Ureter (tissue), 1 donor: ENCODE results near the gene PCDHGA9. TPM values are rescaled to one million over a fixed set of nuclear protein-coding genes. Genes with fewer than 3 reads are reported as not detected.

Experiments
- total RNA-seq: library from RNA; stranded (reverse); gene quantifications from one replicate; pipeline ENCODE4 v1.2.4, GENCODE V29; 2023
- donor health status: DM: yes; HTN: yes; CAD: no.

Gene PCDHGA9
- total RNA-seq, 1 donor from 2014 or later, result 8.9 TPM

Other genes starting within 250 kb of the PCDHGA9 start
- 2.4 TPM for gene PCDHB7, start 230.1 kb upstream of the PCDHGA9 start, total RNA-seq
- 1.7 TPM for gene PCDHB8, start 225.0 kb upstream of the PCDHGA9 start, total RNA-seq
- gene PCDHB16, start 220.4 kb upstream of the PCDHGA9 start, total RNA-seq, result 3.4 TPM
- 1.9 TPM for gene PCDHB9, start 215.6 kb upstream of the PCDHGA9 start, total RNA-seq
- 2.5 TPM for gene PCDHB10, start 210.4 kb upstream of the PCDHGA9 start, total RNA-seq
- 2.1 TPM for gene PCDHB11, start 203.2 kb upstream of the PCDHGA9 start, total RNA-seq
- gene PCDHB12, start 194.1 kb upstream of the PCDHGA9 start, total RNA-seq, result 2.8 TPM
- 6.2 TPM for gene PCDHB13, start 188.9 kb upstream of the PCDHGA9 start, total RNA-seq
- 6.8 TPM for gene PCDHB14, start 179.4 kb upstream of the PCDHGA9 start, total RNA-seq
- gene PCDHB15, start 157.4 kb upstream of the PCDHGA9 start, total RNA-seq, result 4.3 TPM
- gene SLC25A2, start 98.7 kb upstream of the PCDHGA9 start, total RNA-seq, result 1.3 TPM
- 56.6 TPM for gene TAF7, start 82.0 kb upstream of the PCDHGA9 start, total RNA-seq
- gene PCDHGA1, start 72.3 kb upstream of the PCDHGA9 start, total RNA-seq, result 0.57 TPM
- gene PCDHGA2, start 64.0 kb upstream of the PCDHGA9 start, total RNA-seq, result 2.6 TPM
- 2.9 TPM for gene PCDHGA3, start 58.9 kb upstream of the PCDHGA9 start, total RNA-seq
- gene PCDHGB1, start 52.7 kb upstream of the PCDHGA9 start, total RNA-seq, result 3.0 TPM
- gene PCDHGA4, start 47.8 kb upstream of the PCDHGA9 start, total RNA-seq, result 4.2 TPM
- 4.3 TPM for gene PCDHGB2, start 42.8 kb upstream of the PCDHGA9 start, total RNA-seq
- gene PCDHGA5, start 38.6 kb upstream of the PCDHGA9 start, total RNA-seq, result 4.6 TPM
- gene PCDHGB3, start 32.5 kb upstream of the PCDHGA9 start, total RNA-seq, result 3.2 TPM
- gene PCDHGA6, start 28.9 kb upstream of the PCDHGA9 start, total RNA-seq, result 6.1 TPM
- 5.8 TPM for gene PCDHGA7, start 20.0 kb upstream of the PCDHGA9 start, total RNA-seq
- 8.0 TPM for gene PCDHGB4, start 15.1 kb upstream of the PCDHGA9 start, total RNA-seq
- 3.3 TPM for gene PCDHGA8, start 10.1 kb upstream of the PCDHGA9 start, total RNA-seq
- 12.1 TPM for gene PCDHGB5, start 4.8 kb upstream of the PCDHGA9 start, total RNA-seq
- gene PCDHGB6, start 5.2 kb downstream of the PCDHGA9 start, total RNA-seq, result 8.2 TPM
- 7.4 TPM for gene PCDHGA10, start 10.2 kb downstream of the PCDHGA9 start, total RNA-seq
- gene PCDHGB7, start 14.9 kb downstream of the PCDHGA9 start, total RNA-seq, result 11.7 TPM
- 5.1 TPM for gene PCDHGA11, start 18.3 kb downstream of the PCDHGA9 start, total RNA-seq
- 5.0 TPM for gene PCDHGA12, start 27.7 kb downstream of the PCDHGA9 start, total RNA-seq
- 52.6 TPM for gene PCDHGC3, start 73.2 kb downstream of the PCDHGA9 start, total RNA-seq
- 3.6 TPM for gene PCDHGC4, start 82.3 kb downstream of the PCDHGA9 start, total RNA-seq
- gene PCDHGC5, start 86.3 kb downstream of the PCDHGA9 start, total RNA-seq, result 2.8 TPM
- 86.5 TPM for gene DIAPH1, start 216.2 kb downstream of the PCDHGA9 start, total RNA-seq
- 56.0 TPM for gene HDAC3, start 234.1 kb downstream of the PCDHGA9 start, total RNA-seq
- 4.4 TPM for gene RELL2, start 234.2 kb downstream of the PCDHGA9 start, total RNA-seq
- 33.5 TPM for gene FCHSD1, start 248.6 kb downstream of the PCDHGA9 start, total RNA-seq